B cell (primary cell): ENCODE data around the gene PPM1G. TPM values are rescaled to one million over a fixed set of nuclear protein-coding genes. Genes with fewer than 3 reads are reported as not detected.

Experiments
- ATAC-seq: fragments of 200-7000 bp; cut with Tn5 transposase; one replicate; pipeline ENCODE4 v1.10.0; 2021; ENCODE audit warnings: low read depth, mild to moderate bottlenecking, moderate number of reproducible peaks, moderate library complexity
- CTCF ChIA-PET: fragments of 350-600 bp; sonication (Branson Sonifier 250); formaldehyde crosslinking; loops from one replicate; lab custom pipeline; 2021; ENCODE audit warnings: antibody characterized with exemption, inconsistent platforms; lab: Charles Lee
- POLR2A ChIA-PET: fragments of 350-600 bp; sonication (Branson Sonifier 250); formaldehyde crosslinking; loops from one replicate; lab custom pipeline; 2021; ENCODE audit warnings: antibody characterized with exemption; lab: Charles Lee
- DNase-seq: peaks from one replicate; pipeline ENCODE4 v3.0.0; 2013
- H2AFZ ChIP-seq: 2 replicates; pipeline ENCODE4 v1.6.1; 2012; ENCODE audit warnings: mild to moderate bottlenecking, low read depth, low read length; ENCODE audit not compliant: insufficient read depth, poor library complexity, severe bottlenecking
- H3K27ac ChIP-seq, 2 donors: 1 replicate in 1 of 2; 2 replicates in 1 of 2; pipeline ENCODE4 v1.5.1; 2012 to 2013; ENCODE audit warnings: low read length in 2 of 2, mild to moderate bottlenecking in 2 of 2, moderate library complexity in 1 of 2
- H3K27me3 ChIP-seq, 4 experiments: fragments of 200-600 bp in 1 of 4; sonication (generic) in 1 of 4; replicated peaks in 1 of 4; 1 replicate in 2 of 4; 2 replicates in 2 of 4; pipeline versions ENCODE4 v1.6.1 to v1.7.0; 2013 to 2016; ENCODE audit warnings: low read length in 3 of 4, mild to moderate bottlenecking in 2 of 4, mixed read lengths in 1 of 4, moderate library complexity in 1 of 4; ENCODE audit not compliant: insufficient read depth in 4 of 4, control insufficient read depth in 3 of 4; ENCODE audit errors: control extremely low read depth in 1 of 4
- H3K36me3 ChIP-seq, 2 experiments: replicated peaks in 1 of 2; 1 replicate in 1 of 2; 2 replicates in 1 of 2; pipeline versions ENCODE4 v1.6.1 to v1.7.1; 2013; ENCODE audit warnings: low read length in 1 of 2; ENCODE audit not compliant: insufficient read depth in 2 of 2, control insufficient read depth in 1 of 2; ENCODE audit errors: control extremely low read depth in 1 of 2, extremely low read depth in 1 of 2
- H3K4me1 ChIP-seq, 2 donors: fragments of 200-600 bp in 1 of 2; sonication (generic) in 1 of 2; 1 replicate in 1 of 2; 2 replicates in 1 of 2; pipeline versions ENCODE4 v1.5.1 to v1.6.1; 2013 to 2017; ENCODE audit warnings: low read length in 2 of 2; ENCODE audit not compliant: control insufficient read depth in 2 of 2, insufficient read depth in 2 of 2
- H3K4me2 ChIP-seq: replicated peaks from 2 replicates; pipeline ENCODE3; 2012; ENCODE audit warnings: mild to moderate bottlenecking, low read depth, low read length; ENCODE audit not compliant: poor library complexity, severe bottlenecking
- H3K4me3 ChIP-seq, 5 experiments: fragments of 200-600 bp in 1 of 5; sonication (generic) in 1 of 5; 1 replicate in 3 of 5; 2 replicates in 2 of 5; pipeline versions ENCODE4 v1.5.1 to v1.7.0; 2011 to 2016; ENCODE audit warnings: low read length in 4 of 5, mild to moderate bottlenecking in 4 of 5, low read depth in 2 of 5, control low read depth in 1 of 5, moderate library complexity in 1 of 5; ENCODE audit not compliant: insufficient read depth in 1 of 5; ENCODE audit errors: control extremely low read depth in 1 of 5, extremely low read depth in 1 of 5
- H3K79me2 ChIP-seq: fragments of 200-600 bp; sonication (generic); one replicate; pipeline ENCODE4 v1.6.0; 2016; ENCODE audit warnings: low read length; ENCODE audit not compliant: control insufficient read depth, insufficient read depth
- H3K9ac ChIP-seq: fragments of 200-600 bp; sonication (generic); 2 replicates; pipeline ENCODE4 v1.6.1; 2017; ENCODE audit warnings: mild to moderate bottlenecking, low read length, moderate library complexity
- H3K9me3 ChIP-seq, 3 donors: one replicate each; pipeline versions ENCODE4 v1.6.1 to v1.7.1; 2013; ENCODE audit warnings: low read length in 2 of 3; ENCODE audit not compliant: control insufficient read depth in 2 of 3, insufficient read depth in 1 of 3; ENCODE audit errors: control extremely low read depth in 1 of 3
- H4K20me1 ChIP-seq: 2 replicates; pipeline ENCODE4 v1.6.0; 2012; ENCODE audit warnings: mild to moderate bottlenecking, low read length; ENCODE audit not compliant: insufficient read depth, control insufficient read depth, poor library complexity, severe bottlenecking
- H3K27ac Mint-ChIP-seq: one replicate; pipeline ENCODE4 v1.8.0; 2021; ENCODE audit warnings: mixed read lengths
- H3K27me3 Mint-ChIP-seq: one replicate; pipeline ENCODE4 v1.8.0; 2021; ENCODE audit warnings: mixed read lengths
- H3K4me1 Mint-ChIP-seq: one replicate; pipeline ENCODE4 v1.8.0; 2021; ENCODE audit warnings: mixed read lengths
- H3K4me3 Mint-ChIP-seq: one replicate; pipeline ENCODE4 v1.8.0; 2021; ENCODE audit warnings: mixed read lengths
- H3K9me3 Mint-ChIP-seq: one replicate; pipeline ENCODE4 v1.8.0; 2022; ENCODE audit warnings: mixed read lengths; ENCODE audit not compliant: insufficient read depth
- EZH2 ChIP-seq: IDR thresholded peaks from 2 replicates; pipeline ENCODE4 v1.6.1; 2012; ENCODE audit warnings: borderline replicate concordance, low read depth, mild to moderate bottlenecking, moderate library complexity, low read length; ENCODE audit not compliant: insufficient read depth, poor library complexity, severe bottlenecking
- WGBS: methylation state at CpG from one replicate; pipeline ENCODE4 v1.1.5; 2013; ENCODE audit warnings: missing lambda C conversion rate; ENCODE audit not compliant: insufficient coverage; 5-methylcytosine and 5-hydroxymethylcytosine counted together
- intact Hi-C: fragments of 100-400 bp; cut with micrococcal nuclease; formaldehyde crosslinking; loops from one replicate; pipeline ENCODE4 v1.10.0; 2022
- polyA plus RNA-seq: library from polyadenylated mRNA; depleted of rRNA; stranded (reverse); fragments of >200 nt; gene quantifications from 2 replicates; pipeline ENCODE4 v1.2.3, GENCODE V29; 2012
- total RNA-seq, 2 donors: library from RNA; stranded (reverse); fragments of 120-200 nt in 1 of 2; gene quantifications; 1 replicate in 1 of 2; 2 replicates in 1 of 2; pipeline versions ENCODE4 v1.2.3 to v1.2.4, GENCODE V29; 2013 to 2022
- TF ChIP-seq, protein P1 (sequence below): fragments of 200-600 bp; IDR thresholded peaks from one replicate; pipeline ENCODE4 v1.8.0; 2022; ENCODE audit warnings: antibody characterized with exemption, mild to moderate bottlenecking

PPM1G gene
- total and polyA plus RNA-seq, 2 donors (not counting 1 experiment from before 2014, with no cell fraction given) = 23.7 to 48.9 TPM

GRCh38 chr2:27446057-27446456 lies 36.7 kb upstream of the PPM1G start:
- ChIA-PET POLR2A (no interaction called here), CTCF (no interaction called here)
- ATAC-seq (no peak), DNase-seq (no peak)
- Mint-ChIP-seq H3K27me3 (no peaks in the 10 kb centered on the region), H3K4me3 (no peak overlapping the region), H3K9me3 (no peaks in the 10 kb centered on the region), H3K4me1 (peaks cover 12% of the 10 kb centered on the region), H3K27ac (no peak overlapping the region)
- no peaks in the 10 kb centered on the region for H3K9me3 ChIP-seq
- peaks cover 3 to 6% of the 10 kb centered on the region in 2 donors for H3K4me1 ChIP-seq
- H3K9ac ChIP-seq = no peak overlapping the region
- no peaks in the 10 kb centered on the region for H3K27me3 ChIP-seq
- peaks cover 0 to 22% of the 10 kb centered on the region in 2 experiments for H3K36me3 ChIP-seq
- TF ChIP-seq EZH2 = no peak
- TF ChIP-seq, protein P1, sequence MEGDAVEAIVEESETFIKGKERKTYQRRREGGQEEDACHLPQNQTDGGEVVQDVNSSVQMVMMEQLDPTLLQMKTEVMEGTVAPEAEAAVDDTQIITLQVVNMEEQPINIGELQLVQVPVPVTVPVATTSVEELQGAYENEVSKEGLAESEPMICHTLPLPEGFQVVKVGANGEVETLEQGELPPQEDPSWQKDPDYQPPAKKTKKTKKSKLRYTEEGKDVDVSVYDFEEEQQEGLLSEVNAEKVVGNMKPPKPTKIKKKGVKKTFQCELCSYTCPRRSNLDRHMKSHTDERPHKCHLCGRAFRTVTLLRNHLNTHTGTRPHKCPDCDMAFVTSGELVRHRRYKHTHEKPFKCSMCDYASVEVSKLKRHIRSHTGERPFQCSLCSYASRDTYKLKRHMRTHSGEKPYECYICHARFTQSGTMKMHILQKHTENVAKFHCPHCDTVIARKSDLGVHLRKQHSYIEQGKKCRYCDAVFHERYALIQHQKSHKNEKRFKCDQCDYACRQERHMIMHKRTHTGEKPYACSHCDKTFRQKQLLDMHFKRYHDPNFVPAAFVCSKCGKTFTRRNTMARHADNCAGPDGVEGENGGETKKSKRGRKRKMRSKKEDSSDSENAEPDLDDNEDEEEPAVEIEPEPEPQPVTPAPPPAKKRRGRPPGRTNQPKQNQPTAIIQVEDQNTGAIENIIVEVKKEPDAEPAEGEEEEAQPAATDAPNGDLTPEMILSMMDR = no peak
- no peak overlapping the region for H3K27ac ChIP-seq
- whole genome bisulfite sequencing = 80% methylated on average over 1 of the region's 3 CpGs
- intact Hi-C loops = loop anchor here (10.0 kb wide), 1 partner anchor 239 kb away; no protein-coding TSS in a partner anchor
- no peak overlapping the region for H3K4me2 ChIP-seq
- no peak overlapping the region for H2AFZ ChIP-seq
- no peaks in the 10 kb centered on the region for H3K79me2 ChIP-seq
- no peaks in the 10 kb centered on the region for H4K20me1 ChIP-seq
- no peak overlapping the region for H3K4me3 ChIP-seq

GRCh38 chr2:27445615-27446014 lies 36.2 kb upstream of the PPM1G start:
- DNase-seq (no peak), ATAC-seq (no peak)
- ChIA-PET CTCF (no interaction called here), POLR2A (no interaction called here)
- Mint-ChIP-seq H3K27me3 (no peaks in the 10 kb centered on the region), H3K4me3 (no peak overlapping the region), H3K4me1 (peaks cover 12% of the 10 kb centered on the region), H3K9me3 (no peaks in the 10 kb centered on the region), H3K27ac (no peak overlapping the region)
- no peak for TF ChIP-seq EZH2
- TF ChIP-seq, protein P1 = no peak
- H3K27ac ChIP-seq = no peak overlapping the region
- no peak overlapping the region for H3K4me2 ChIP-seq
- WGBS = 100% methylated on average over 3 of the region's 8 CpGs
- no peak overlapping the region for H2AFZ ChIP-seq
- peaks cover 0 to 26% of the 10 kb centered on the region in 2 experiments for H3K36me3 ChIP-seq
- no peak overlapping the region for H3K4me3 ChIP-seq
- H3K9me3 ChIP-seq = no peaks in the 10 kb centered on the region
- no peaks in the 10 kb centered on the region for H4K20me1 ChIP-seq
- H3K9ac ChIP-seq = no peak overlapping the region
- intact Hi-C loops = loop anchor here (10.0 kb wide), 1 partner anchor 239 kb away; no protein-coding TSS in a partner anchor
- H3K79me2 ChIP-seq = no peaks in the 10 kb centered on the region
- H3K27me3 ChIP-seq = no peaks in the 10 kb centered on the region
- peaks cover 3 to 6% of the 10 kb centered on the region in 2 donors for H3K4me1 ChIP-seq
